GM13977 (cell line): ENCODE measurements around the gene LIME1.

Experiments used
- DNase-seq: peaks from one replicate; pipeline ENCODE4 v3.0.0; 2012; ENCODE audit warnings: low spot score
- CTCF ChIP-seq: IDR thresholded peaks from 2 replicates; pipeline ENCODE4 v1.5.1; 2012; ENCODE audit warnings: mild to moderate bottlenecking, control low read depth; ENCODE audit not compliant: insufficient read depth; ENCODE audit errors: extremely low read depth, missing control alignments
- in situ Hi-C: fragments of 300-500 bp; cut with MboI; formaldehyde crosslinking; loops from one replicate; pipeline ENCODE4 v1.12.0; 2022; ENCODE audit warnings: low sequenced_read_pairs, low pct_unique_long_range_greater_than_20kb, mixed read lengths, inconsistent platforms; ENCODE audit not compliant: unreplicated experiment

LIME1 gene

GRCh38 chr20:63777614-63778013 is 41.1 kb downstream of the LIME1 start:
- in situ Hi-C loops, result no loop called here
- no peak for TF ChIP-seq CTCF
- DNase-seq, result no peak

- TF ChIP-seq CTCF, result no peak
- in situ Hi-C loops, result no loop called here
- DNase-seq, result no peak
Measured at GRCh38 chr20:63778034-63778752, 41.7 kb downstream of the LIME1 start.

- in situ Hi-C loops, result no loop called here
- no peak for TF ChIP-seq CTCF
- DNase-seq, result no peak
Measured at GRCh38 chr20:63778857-63779256, 42.4 kb downstream of the LIME1 start.

- DNase-seq, result no peak
- no peak for TF ChIP-seq CTCF
- in situ Hi-C loops, result no loop called here
Measured at GRCh38 chr20:63781181-63781580, 44.7 kb downstream of the LIME1 start.

- no peak for DNase-seq
- in situ Hi-C loops, result no loop called here
- TF ChIP-seq CTCF, result no peak
Measured at GRCh38 chr20:63782051-63782471, 45.6 kb downstream of the LIME1 start.

GRCh38 chr20:63782521-63782971 is 46.1 kb downstream of the LIME1 start:
- DNase-seq, result no peak
- no peak for TF ChIP-seq CTCF
- in situ Hi-C loops, result no loop called here
